Measurements from ENCODE around the gene PPFIA2.

GRCh38 chr12:81259360-81259759 is 499.8 kb downstream of the PPFIA2 start:
- no peak for TF ChIP-seq POLR2A (IDR thresholded peaks at IDR 0.05)
- TF ChIP-seq CTCF (IDR thresholded peaks at IDR 0.05): no peak
